ENCODE data around the gene PRKCH. TPM values are rescaled to one million over a fixed set of nuclear protein-coding genes. Genes with fewer than 3 reads are reported as not detected.
A peak's percentile ranks its signal among the peaks of the same experiment; 100 is the strongest.

PRKCH gene
- total and polyA plus RNA-seq, 2 donors (not counting 3 experiments of a cell fraction or from before 2014, with no cell fraction given): 97.7 to 103 TPM

DNA sequence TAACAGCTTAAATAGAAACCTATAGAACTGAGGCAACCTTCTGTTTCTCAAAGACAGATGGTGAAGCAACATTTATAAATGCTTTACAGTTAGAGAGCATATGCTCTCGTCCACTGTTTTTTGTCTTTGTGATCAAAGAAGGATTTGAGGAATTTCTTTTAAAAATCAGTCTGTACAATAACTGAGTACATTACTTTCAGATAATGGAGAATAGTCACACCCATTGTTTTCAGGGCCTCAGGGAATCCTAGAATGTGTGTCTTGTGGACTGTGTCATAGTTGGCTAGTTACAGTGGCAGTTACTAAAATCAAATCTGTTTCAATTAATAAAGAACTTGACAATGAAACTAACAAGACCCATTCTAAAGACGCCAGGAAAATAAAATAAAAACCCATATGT lies 107.9 kb downstream of the PRKCH start:
- CTCF ChIA-PET: interaction anchor here (1.3 to 3.6 kb wide), 3 partner anchors 9 to 108 kb away, joined by 3 to 17 read pairs (median 4); partner anchors contain the start of gene PRKCH
- H3K79me2 ChIP-seq (ENCODE audit: control insufficient read depth, insufficient read depth, low read length): peaks cover 61% of the 10 kb centered on the region
- peak overlapping the region; percentile 47 for H3K4me2 ChIP-seq (ENCODE audit: insufficient read depth, low read length)
- no peak overlapping the region for H2AFZ ChIP-seq (ENCODE audit: low read depth, low read length)
- peaks cover 39% of the 10 kb centered on the region for H3K4me1 ChIP-seq (ENCODE audit: control insufficient read depth, extremely low read depth, insufficient read depth, low read length)
- no peaks in the 10 kb centered on the region for H3K27me3 ChIP-seq (ENCODE audit: control insufficient read depth in 2 of 2, insufficient read depth in 2 of 2, low read length in 2 of 2)
- no peak overlapping the region for H3K27ac ChIP-seq (ENCODE audit: insufficient read depth, low read depth, low read length)
- H3K4me3 ChIP-seq (replicated peaks in 1 of 3; ENCODE audit: insufficient read depth in 1 of 3, low read depth in 1 of 3, low read length in 3 of 3): no peak overlapping the region
- intact Hi-C loops (cut with micrococcal nuclease) (no loop called here), dilution Hi-C loops (cut with MboI; ENCODE audit: extremely low pct_ligation_motif_present, low sequenced_read_pairs) (no loop called here)
- POLR2A ChIA-PET: no interaction called here
- no peaks in the 10 kb centered on the region for H3K9me1 ChIP-seq (replicated peaks; ENCODE audit: control insufficient read depth, extremely low read depth, insufficient read depth, low read length)
- H4K20me1 ChIP-seq (replicated peaks; ENCODE audit: control insufficient read depth, extremely low read depth, insufficient read depth, low read length): no peaks in the 10 kb centered on the region
- FAIRE-seq: no peak
- H3K9me3 ChIP-seq (replicated peaks; ENCODE audit: control insufficient read depth, insufficient read depth, low read length): no peaks in the 10 kb centered on the region
- DNase-seq (ENCODE audit: low read depth, low spot score): no peak
- BruUV-seq (replicated peaks): no TSS peak
- TF ChIP-seq GATA2 (IDR thresholded peaks at IDR 0.05; ENCODE audit: insufficient read depth, insufficient read length, low read depth, low read length): no peak
- no peaks in the 10 kb centered on the region for H3K36me3 ChIP-seq (ENCODE audit: control insufficient read depth in 2 of 2, extremely low read depth in 1 of 2, insufficient read depth in 2 of 2, low read length in 2 of 2)
- no peak overlapping the region for H3K9ac ChIP-seq (replicated peaks; ENCODE audit: extremely low read depth, insufficient read depth, low read length)

DNA sequence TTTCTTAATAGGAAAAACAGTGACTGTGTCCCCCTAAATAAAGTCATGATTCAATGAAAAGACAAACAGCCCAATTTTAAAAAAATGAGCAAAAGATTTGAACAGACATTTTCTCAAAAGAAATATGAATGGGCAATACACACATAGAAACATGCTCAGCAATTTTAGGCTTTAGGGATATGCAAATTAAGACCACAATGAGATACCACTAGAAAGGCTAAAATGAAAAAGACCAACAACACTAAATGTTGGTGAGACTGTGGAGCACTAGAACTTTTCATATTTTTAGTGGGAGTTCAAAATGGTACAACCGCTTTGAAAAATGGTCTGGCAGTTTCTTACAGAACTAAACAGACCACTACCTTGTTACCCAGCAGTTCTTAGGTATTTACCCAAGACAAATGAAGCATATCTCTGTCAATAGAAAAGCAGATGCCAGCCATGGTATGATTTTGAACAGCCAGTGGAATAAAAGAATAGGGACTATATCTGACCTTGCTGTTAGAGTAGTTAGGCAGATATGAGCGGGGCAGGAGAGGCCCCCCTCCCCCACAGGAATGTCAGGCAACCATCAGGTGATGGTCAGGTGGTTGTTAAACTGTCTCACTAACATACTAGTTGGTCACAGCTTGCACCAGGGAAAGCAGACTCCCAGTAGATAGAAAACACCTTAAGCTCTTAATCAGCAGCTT lies 108.8 kb downstream of the PRKCH start:
- dilution Hi-C loops (cut with MboI; ENCODE audit: extremely low pct_ligation_motif_present, low sequenced_read_pairs) (no loop called here), intact Hi-C loops (cut with micrococcal nuclease) (no loop called here)
- H3K4me1 ChIP-seq (ENCODE audit: control insufficient read depth, extremely low read depth, insufficient read depth, low read length): peaks cover 46% of the 10 kb centered on the region
- no peak overlapping the region for H3K4me2 ChIP-seq (ENCODE audit: insufficient read depth, low read length)
- H3K4me3 ChIP-seq (replicated peaks in 1 of 3; ENCODE audit: insufficient read depth in 1 of 3, low read depth in 1 of 3, low read length in 3 of 3): no peak overlapping the region
- no peak for FAIRE-seq
- peaks cover 62% of the 10 kb centered on the region for H3K79me2 ChIP-seq (ENCODE audit: control insufficient read depth, insufficient read depth, low read length)
- no peak for DNase-seq (ENCODE audit: low read depth, low spot score)
- H3K9me1 ChIP-seq (replicated peaks; ENCODE audit: control insufficient read depth, extremely low read depth, insufficient read depth, low read length): no peaks in the 10 kb centered on the region
- BruUV-seq (replicated peaks): no TSS peak
- no peak overlapping the region for H3K27ac ChIP-seq (ENCODE audit: insufficient read depth, low read depth, low read length)
- no peaks in the 10 kb centered on the region for H3K36me3 ChIP-seq (ENCODE audit: control insufficient read depth in 2 of 2, extremely low read depth in 1 of 2, insufficient read depth in 2 of 2, low read length in 2 of 2)
- CTCF ChIA-PET: interaction anchor here (3.6 kb wide), 1 partner anchor 10 kb away, joined by 17 read pairs; no protein-coding TSS in a partner anchor
- TF ChIP-seq POLR2A (IDR thresholded peaks at IDR 0.05; ENCODE audit: low read depth, low read length) (no peak), EZH2 (IDR thresholded peaks at IDR 0.05; ENCODE audit: borderline replicate concordance, low read depth, low read length, severe bottlenecking) (no peak), POLR2AphosphoS5 (IDR thresholded peaks at IDR 0.05; ENCODE audit: insufficient read depth, low read depth, low read length) (no peak), GATA2 (IDR thresholded peaks at IDR 0.05; ENCODE audit: insufficient read depth, insufficient read length, low read depth, low read length) (no peak), MYC (IDR thresholded peaks at IDR 0.05; ENCODE audit: low read depth, low read length) (no peak), FOS (IDR thresholded peaks at IDR 0.05; ENCODE audit: borderline replicate concordance, insufficient read depth, low read length) (no peak), JUN (IDR thresholded peaks at IDR 0.05; ENCODE audit: borderline replicate concordance, insufficient read depth, insufficient read length, low read depth) (no peak)
- TF ChIP-seq, protein P1, sequence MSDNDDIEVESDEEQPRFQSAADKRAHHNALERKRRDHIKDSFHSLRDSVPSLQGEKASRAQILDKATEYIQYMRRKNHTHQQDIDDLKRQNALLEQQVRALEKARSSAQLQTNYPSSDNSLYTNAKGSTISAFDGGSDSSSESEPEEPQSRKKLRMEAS (IDR thresholded peaks at IDR 0.05; ENCODE audit: insufficient read depth, insufficient read length): no peak
- no peak overlapping the region for H2AFZ ChIP-seq (ENCODE audit: low read depth, low read length)
- POLR2A ChIA-PET: no interaction called here
- H3K27me3 ChIP-seq (ENCODE audit: control insufficient read depth in 2 of 2, insufficient read depth in 2 of 2, low read length in 2 of 2): no peaks in the 10 kb centered on the region
- no peaks in the 10 kb centered on the region for H3K9me3 ChIP-seq (replicated peaks; ENCODE audit: control insufficient read depth, insufficient read depth, low read length)
- no peak overlapping the region for H3K9ac ChIP-seq (replicated peaks; ENCODE audit: extremely low read depth, insufficient read depth, low read length)
- H4K20me1 ChIP-seq (replicated peaks; ENCODE audit: control insufficient read depth, extremely low read depth, insufficient read depth, low read length): no peaks in the 10 kb centered on the region
